GM18907 (cell line): Measurements from ENCODE around the gene CSTF2.
"Not testable (repeated sequence)": the region's sequence is repeated elsewhere in the genome, so short reads cannot be mapped to it uniquely, and the experiment has no call there.

Experiments used
- ATAC-seq: cut with Tn5 transposase; IDR thresholded peaks from one replicate; pipeline ENCODE4 v1.9.1; 2021; ENCODE audit warnings: mild to moderate bottlenecking, moderate library complexity; ENCODE audit not compliant: unreplicated experiment

CSTF2 gene, protein sequence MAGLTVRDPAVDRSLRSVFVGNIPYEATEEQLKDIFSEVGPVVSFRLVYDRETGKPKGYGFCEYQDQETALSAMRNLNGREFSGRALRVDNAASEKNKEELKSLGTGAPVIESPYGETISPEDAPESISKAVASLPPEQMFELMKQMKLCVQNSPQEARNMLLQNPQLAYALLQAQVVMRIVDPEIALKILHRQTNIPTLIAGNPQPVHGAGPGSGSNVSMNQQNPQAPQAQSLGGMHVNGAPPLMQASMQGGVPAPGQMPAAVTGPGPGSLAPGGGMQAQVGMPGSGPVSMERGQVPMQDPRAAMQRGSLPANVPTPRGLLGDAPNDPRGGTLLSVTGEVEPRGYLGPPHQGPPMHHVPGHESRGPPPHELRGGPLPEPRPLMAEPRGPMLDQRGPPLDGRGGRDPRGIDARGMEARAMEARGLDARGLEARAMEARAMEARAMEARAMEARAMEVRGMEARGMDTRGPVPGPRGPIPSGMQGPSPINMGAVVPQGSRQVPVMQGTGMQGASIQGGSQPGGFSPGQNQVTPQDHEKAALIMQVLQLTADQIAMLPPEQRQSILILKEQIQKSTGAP

DNA sequence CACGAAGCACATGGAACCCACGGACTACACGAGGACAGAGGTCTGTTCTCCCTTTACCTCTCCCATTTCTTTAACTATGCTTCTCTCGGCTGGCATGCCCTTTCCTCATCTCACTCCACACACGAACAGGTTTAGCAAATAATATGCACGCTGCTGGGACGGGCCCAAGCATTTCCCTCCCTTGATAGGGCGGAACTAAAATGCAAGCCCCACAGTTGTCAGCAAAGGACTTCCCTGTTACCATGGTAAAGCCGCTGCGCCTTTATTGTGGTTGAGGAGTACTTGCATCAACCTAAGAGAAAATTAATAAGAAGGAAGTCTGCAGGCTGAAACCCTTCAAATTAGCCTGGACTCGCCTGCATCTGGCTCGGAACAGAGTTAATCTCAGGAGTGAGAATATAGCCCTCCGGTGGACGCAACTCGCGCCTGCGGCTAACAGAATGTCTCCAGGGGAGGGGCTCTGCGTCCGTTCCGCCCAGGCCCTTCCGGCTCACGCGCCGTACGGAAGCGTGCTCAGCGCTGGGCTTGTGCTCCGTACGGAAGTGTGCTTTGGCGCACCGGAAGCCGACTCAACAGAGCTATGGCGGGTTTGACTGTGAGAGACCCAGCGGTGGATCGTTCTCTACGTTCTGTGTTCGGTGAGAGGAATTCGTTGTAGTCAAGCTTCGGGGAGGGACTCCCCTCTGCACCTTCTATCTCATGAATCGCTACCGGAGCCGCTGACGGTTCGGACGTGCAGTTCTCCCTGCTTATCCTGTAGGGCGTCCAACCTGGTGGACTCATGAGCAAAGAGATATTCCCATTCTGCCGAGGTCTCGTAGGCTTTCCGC lies at the start of gene CSTF2:
TSS of gene CSTF2 (plus strand) at position 555 of the 830 bp plus-strand sequence. CDS start at position 581, 26 bp downstream.
- ATAC-seq: peak; percentile 99

DNA sequence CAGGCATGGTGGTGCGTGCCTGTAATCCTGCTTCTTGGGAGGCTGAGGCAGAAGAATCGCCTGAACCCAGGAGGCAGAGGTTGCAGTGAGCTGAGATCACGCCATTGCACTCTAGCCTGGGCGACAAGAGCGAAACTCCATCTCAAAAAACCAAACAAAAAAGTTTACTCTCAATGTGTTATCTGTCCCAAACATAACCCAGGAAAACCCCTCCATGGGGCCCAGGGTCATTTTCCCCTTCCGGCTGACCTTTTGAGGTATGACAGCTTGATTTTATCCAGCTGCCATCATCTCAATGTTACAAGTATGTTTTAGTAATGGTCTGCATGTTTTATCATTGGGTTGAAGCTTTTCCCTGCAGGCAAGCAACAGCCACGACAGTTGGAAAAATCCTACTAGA lies 23.8 kb upstream of the CSTF2 start:
- not testable (repeated sequence) for ATAC-seq

DNA sequence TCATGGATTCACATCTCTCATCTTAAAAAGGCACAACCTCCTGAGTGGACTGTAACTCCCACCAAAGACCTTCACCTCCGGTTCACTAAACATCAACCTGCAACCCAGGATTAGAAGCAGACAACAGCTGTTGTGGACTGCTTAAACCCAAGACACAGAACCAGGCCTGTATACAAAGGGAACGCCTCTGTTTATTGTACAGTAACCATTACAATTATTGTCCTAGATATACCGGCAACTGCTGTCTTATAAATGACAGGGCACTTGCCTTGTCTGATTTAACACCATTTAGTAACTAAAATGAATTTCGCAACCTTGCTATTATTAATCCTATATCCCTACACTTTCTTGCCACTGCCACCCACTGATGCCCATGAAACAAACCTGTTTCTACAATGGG lies 22.8 kb upstream of the CSTF2 start:
- no peak for ATAC-seq

DNA sequence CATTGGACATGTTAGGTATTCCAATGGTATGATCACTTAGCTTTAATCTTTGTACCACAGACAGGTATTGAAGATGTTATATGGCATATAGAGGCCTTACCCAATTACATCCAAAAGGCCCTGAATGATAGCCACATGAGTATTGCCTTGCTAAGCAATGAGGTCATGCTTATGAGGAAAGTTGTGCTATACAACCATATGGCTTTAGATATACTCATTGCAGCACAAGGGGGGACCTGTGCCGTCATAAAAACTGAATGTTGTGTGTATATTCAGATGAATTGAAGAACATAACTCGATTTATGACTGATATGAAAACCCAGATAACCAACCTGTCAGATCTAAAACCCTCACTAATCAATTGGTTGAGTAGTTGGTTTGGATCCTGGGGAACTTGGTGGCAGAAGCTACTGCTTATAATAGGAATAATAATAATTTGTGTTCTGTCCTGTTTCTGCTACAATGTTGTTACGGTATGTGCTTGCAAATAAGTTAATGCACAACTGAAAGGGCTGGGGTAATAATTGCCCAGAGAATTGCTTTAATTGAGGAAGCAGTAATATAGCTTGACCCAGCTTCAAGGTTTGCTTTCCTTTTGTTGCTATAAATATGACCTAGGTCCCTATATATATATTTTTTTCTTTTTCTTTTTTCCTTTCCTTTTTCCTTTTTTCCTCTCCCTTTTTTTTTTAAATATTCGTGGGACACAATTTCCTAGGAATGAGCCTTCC lies 21.5 kb upstream of the CSTF2 start:
- ATAC-seq: no peak

DNA sequence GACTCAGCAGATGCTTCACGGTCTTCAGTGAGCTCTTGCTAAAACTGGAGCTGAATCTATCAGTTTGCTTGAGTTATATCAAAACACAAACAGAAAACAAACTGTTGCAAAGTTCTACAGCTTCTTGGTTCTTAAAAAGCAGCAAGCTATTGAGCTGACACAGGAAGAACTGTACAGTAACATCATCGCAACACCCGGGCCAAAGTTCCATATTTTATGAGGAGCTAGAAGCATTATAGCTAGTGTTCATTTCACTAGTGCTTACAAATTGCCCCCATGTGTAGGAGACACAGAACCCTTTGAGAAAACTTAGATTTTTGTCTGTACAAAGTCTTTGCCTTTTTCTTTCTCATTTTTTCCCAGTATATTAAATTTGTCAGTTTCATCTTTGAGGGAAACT lies 17.3 kb upstream of the CSTF2 start:
- no peak for ATAC-seq

DNA sequence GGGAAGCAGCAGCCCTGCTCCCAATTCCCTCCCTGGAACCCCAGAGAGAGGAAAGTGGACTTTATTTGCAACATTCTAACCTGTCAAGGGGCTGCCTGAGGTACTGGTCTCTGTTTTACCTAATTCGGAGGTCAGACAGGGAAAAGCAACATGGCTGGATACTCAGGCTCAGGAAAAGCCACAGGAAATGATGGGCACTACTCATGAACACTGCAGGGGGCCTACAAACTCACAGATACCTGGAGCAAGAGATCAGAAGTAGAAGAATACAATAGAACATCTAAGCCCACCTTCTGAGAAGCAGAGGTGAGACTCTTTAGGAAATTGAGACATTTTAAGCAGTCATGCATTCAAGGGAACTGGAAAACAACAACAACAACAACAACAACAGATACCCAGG lies 15.4 kb upstream of the CSTF2 start:
- ATAC-seq: no peak

DNA sequence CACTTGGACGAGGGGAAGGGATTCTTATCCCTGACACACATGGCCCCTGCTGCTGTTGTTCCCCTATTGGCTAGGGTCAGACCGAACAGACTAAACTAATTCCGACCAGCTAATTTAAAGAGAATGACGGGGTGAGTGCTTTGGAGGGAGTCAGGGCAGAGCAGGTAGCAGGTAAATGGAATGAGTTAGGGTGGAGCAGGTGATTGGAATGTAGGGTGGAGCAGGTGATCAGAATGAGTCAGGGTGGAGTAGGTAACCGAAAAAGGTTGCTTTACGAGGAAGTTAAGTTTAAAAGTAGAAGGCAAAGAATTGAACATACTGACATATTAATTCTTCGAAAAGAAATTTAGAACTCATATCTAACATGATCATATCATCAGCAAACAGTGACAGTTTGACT lies 11.9 kb upstream of the CSTF2 start:
- ATAC-seq: not testable (repeated sequence)

DNA sequence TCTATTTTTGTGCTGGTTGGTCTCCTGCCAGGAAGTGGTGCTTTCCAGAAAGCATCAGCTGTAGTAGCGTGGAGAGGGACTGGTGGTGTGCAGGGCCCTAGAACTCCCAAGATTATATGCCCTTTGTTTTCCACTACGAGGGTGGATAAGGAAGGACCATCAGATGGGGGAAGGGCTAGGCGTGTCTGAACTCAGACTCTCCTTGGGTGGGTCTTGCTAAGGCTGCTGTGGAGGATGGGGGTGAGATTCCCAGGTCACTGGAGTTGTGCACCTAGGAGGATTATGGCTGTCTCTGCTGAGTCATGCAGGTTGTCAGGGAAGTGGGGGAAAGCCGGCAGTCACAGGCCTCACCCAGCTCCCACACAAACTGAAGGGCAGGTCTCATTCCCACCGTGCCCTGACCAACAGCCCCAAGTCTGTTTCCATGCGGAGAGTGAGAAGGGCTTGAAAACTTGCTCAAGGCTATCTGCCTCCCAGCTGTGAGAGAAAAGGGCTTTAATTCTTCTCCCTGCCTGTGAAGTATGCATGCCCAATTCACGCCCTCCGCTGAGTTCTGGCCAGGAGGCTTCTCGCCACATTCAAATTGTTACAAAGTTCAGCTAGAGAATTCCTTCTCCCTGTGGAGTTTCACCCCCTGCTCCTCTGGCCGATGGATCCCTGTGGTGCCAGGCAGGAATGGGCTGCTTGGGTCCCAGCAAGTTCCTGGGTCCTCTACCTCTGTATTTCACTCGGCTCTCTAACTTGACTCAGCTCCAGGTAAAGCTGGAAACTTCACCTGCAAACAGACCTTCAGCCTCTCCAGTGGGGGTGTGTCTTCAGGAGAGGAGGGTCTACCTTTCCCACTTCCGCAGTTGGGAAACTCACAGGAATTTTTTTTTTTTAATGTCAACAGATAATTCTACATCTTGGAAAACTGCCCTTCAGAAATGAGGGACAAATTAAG lies 7.7 kb upstream of the CSTF2 start:
- ATAC-seq: no peak

DNA sequence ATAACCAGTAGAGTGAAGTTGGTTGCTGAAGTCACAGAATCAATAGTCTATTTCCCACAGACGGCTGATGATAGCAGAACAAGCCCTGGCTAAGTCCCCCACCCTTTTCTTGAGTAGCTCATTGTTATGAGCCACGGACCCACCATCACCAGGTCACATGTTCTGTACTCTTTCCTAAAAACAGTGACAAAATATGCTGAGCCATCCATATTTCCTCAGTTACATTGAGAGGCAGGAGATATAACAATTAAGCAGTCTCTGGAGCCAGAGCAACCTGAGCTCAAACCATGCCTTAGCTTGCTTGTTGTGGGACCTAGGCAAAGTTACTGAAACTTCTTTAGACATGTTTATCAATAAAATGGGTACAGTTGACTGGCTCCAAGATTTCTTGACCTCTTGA lies 2.9 kb upstream of the CSTF2 start:
- no peak for ATAC-seq

DNA sequence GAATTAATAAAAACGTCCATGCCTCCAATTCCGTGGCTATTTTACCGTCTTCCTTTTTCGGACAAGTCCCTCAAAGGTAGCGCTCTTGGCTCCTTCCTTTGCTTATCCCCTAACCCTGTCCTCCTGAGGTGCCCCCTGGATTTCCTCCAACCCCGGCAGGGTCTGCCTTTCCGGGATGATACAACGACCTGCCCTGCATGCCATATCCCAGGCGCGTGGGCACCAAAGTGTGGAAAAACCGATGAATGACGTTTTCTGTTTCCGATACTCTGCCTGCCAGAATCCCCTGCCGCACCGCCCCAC lies 706 bp upstream of the CSTF2 start:
- ATAC-seq: no peak

DNA sequence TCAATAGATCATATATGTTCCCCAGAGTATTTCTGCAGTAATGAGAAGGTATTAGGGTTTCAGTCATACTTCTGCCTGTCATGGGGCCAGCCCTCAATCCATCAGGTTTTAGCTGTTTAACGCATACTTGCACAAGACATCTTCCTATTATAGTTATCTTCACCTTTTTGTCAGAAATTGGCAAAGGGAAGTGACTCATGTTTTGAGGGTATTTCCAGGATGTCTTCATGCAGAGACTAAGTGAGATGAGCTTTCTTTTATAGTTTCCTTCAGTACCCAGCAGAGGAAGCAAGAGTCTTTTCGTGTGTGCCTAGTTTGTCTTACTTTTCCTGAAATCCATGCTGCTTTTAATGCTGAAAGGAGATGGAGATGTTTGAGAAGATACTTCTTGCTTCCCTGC lies 9.5 kb downstream of the CSTF2 start:
- ATAC-seq: peak; percentile 78

DNA sequence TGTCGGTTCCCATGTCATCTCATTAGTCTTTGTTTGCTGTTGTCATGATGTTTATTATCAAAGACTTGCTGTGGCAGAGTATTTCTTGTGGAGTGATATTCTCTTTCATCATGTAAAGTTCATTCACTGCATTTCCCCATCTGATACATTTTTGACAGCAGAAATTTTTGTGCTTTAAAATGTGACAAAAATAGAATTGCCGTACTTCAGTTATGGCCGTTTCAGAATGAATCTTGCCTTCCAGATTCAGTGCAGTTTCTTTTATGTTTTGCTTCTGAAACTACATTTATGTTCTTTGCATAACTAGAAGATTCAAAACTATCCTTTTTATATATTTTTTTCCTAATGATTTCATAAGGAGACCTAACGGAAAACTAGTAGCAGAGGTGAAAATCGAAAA lies 10.0 kb downstream of the CSTF2 start:
- peak; percentile 16 for ATAC-seq

DNA sequence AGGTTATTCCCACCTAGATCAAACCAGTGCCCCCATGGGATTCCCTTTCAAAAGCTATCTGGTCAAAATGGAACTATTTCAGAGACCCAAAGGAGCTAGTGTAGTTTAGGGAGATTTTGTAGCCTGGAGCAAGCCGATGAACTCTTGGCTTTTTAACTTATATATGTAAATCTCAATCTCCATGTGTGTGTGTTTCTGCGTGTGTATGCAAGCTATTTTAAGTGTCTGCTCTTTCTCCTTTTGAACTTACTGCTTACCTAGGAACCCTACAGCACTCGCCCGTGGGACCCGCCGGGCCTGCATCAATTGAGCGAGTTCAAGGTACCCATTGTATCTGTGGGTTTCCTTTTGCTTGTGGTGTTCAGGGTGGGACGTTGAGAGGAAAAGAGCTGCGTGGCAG lies 10.4 kb downstream of the CSTF2 start:
- peak; percentile 35 for ATAC-seq

DNA sequence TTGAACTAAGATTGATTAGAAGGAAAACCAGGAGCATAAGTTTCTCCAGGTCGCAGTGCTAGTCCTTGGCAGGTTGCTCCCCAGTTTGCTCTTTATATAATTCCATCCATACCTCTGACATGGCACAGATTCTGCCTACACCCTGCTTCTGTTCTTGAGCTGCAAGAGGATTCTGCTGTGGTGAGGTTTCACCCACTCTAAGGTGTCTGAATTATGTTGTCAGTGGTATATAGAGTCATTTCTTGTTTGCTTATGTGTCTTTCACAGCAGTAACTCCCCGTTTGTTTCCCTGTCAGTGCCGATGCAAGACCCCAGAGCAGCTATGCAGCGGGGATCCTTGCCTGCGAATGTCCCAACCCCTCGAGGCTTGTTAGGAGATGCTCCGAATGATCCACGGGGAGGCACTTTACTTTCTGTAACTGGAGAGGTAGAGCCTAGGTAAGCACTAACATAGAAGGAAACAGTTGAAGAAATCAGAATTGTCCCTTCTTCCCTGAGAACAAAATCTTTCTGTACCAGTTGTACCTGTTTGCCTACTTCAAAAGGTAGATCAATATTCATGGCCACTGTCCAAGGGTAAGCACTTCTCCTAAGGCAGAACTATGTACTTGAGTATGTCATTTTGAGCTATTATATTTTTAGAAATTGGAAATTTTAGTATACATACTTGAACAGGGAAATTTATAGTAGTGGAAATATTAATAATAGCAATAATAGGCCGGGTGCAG lies 11.2 kb downstream of the CSTF2 start:
- ATAC-seq: no peak

DNA sequence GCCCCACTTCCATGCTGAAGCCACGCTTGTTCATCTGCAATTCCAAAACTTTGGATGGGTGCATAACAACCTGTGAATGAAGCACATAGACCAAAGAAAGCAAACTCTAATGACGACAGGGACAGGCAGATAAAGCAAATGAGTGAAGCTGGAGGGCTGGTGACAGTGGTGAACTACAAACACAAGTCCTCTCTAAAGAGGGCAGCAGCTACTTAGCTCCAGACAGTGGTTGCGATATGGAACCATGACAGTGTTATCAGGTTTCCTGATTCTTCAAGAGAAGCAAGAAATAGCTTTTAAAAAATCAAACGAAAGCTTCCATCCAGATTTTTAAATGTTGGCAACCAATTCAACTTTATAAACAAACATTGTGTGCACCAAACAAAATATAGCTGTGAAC lies 30.1 kb downstream of the CSTF2 start:
- ATAC-seq: no peak

DNA sequence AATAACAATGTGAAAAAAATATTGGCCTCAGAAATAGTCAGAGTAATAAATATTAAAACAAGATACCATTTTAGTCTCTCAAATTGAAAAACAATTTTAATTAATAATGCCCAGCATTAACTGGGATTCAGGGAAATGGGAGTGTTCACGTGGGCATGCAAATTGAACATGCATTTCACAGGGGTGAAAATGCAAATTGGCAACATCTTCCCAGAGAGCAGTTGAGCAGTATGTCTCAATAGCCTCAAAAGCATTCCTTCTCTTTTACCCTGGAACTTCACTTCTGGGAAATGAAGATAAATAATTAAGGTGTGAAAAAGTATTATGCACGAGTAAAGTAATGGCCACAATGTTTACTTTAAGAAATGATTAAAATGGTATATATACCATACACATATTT lies 32.6 kb downstream of the CSTF2 start:
- ATAC-seq: no peak

DNA sequence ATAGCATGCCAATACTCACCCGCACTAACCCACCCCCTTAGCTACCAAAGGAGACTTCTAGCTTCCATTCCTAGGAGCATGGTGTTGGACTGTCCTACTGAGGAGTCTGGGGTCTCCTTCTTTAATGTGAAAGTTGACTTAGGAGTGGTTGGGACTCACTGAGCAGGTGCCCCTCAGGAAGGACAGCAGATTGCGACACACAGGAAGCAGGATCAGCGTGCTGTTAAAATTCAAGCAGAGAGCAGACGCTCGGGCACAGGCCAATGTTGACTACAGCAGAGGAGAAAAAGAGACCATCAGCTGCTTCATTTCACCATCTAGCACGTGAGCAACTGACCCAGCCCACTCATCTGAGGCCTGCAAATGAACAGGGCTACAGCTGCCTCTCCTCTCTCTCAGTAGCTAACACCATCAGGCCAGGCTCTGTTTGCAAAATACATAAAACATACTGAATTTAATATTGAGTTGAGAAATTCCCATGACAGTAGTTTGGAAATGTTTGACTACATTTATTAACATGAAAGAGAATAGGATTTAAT lies 43.2 kb downstream of the CSTF2 start:
- no peak for ATAC-seq

DNA sequence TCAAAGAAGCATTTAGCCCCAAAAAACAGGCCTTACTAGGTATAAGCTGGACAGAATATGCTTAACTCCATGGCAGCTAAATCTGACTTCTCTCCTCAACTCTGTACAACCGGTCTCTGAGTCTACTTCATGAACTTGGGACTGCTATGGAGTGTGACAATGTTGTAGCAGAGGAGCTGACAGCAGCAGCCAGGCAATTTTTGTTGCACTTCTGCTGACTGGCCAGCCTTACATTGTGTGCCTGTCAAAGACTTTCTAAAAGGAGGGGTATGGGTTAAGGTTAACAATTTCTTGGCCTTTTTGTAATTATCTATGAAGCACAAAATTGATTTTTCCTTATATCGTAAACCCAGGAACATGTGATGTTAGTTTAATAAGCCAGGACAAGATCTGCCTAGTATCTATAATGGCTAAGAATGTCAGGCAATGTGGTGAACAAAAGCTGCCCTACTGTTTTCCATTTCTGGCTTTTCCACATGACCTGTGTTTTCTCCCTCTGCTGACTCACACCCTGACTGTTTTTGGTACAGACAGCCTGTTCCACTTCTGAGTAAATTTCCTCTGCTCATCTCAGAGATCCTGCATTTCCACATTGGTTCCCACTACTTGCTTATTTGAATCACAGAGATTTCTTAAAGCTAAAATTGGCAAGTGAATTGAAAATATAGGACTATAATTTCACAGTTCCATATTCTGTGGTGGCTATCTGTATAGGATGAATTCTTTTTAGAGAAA lies 44.6 kb downstream of the CSTF2 start:
- no peak for ATAC-seq

DNA sequence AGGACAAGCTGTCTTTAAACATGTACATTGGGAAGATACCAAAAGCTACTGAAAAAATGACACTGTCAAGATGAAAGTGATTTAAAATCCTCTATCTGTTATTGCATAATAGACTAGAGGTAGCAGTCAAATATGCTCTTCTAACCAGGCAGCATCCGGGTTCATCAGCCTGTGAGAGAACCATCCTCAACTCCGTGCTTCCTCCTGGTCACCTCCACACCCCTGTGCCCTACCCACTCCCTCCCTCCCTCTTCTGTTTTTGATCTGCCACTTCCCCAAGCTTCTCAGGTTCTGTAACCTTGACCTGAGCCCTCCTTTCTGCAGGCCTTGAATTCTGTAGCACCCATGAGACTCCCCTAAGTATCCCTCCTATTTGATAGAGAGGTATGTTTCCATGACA lies 48.1 kb downstream of the CSTF2 start:
- no peak for ATAC-seq
